Stimulated activated naive CD8-positive, alpha-beta T cell treated with anti-CD3 and anti-CD28 coated beads, Interleukin-15, Interleukin-2, amounts not matched to agents 100 ng/mL and 50 ng/mL, for 24 hours (primary cell): ENCODE data around the gene PLXNA1.

Experiments used
- H3K27ac Mint-ChIP-seq: one replicate; pipeline ENCODE4 v1.8.0; 2021; ENCODE audit warnings: mild to moderate bottlenecking, mixed read lengths
- H3K27me3 Mint-ChIP-seq: one replicate; pipeline ENCODE4 v1.8.0; 2021; ENCODE audit warnings: mixed read lengths
- H3K36me3 Mint-ChIP-seq: one replicate; pipeline ENCODE4 v1.8.0; 2021; ENCODE audit warnings: low read depth, mixed read lengths
- H3K4me1 Mint-ChIP-seq: one replicate; pipeline ENCODE4 v1.8.0; 2021; ENCODE audit warnings: low read depth, mixed read lengths
- H3K4me3 Mint-ChIP-seq: one replicate; pipeline ENCODE4 v1.8.0; 2021; ENCODE audit warnings: mild to moderate bottlenecking, mixed read lengths
- H3K9me3 Mint-ChIP-seq: one replicate; pipeline ENCODE4 v1.8.0; 2021; ENCODE audit warnings: mixed read lengths

Gene PLXNA1

DNA sequence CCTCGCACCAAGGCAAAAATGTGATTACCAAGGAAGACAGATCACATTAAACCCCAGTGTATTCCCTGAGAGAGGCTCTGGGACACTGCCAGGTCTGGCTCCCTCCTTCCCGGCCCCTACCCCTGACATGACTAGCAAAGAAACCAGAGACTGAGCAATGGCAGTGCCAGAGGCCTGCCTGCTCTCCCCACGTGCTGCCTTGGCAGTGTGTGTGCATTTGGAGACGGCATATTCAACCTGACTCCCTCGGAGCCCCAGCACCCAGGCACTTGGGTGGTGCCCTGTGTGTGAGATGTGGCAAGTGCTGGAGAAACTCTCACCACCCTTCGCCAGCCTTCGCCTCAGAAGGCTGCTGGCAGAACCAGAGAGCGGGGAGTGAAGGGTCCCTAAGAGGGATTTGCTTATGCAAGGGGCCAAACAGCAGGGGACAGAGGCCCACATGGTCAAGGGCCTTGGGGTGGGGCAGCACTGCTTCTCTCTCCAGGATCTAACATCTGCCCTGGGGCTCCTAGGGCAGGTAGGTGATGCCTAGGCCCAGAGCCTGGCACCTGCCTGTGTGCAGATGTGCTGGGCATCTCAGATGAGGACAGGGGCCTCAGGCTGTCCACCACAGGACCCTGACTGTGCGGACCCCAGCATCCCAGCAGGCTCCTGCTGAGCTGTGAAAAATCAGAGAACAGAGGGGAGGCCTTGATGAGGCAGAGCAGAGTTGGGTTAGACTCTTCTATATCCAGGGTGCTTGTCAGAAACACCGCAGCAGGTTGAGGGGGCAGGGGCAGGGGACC, 23.6 kb upstream of the PLXNA1 start:
- Mint-ChIP-seq H3K9me3 (no peaks in the 10 kb centered on the region), H3K4me3 (no peak overlapping the region), H3K4me1 (no peaks in the 10 kb centered on the region), H3K27me3 (no peaks in the 10 kb centered on the region), H3K27ac (no peak overlapping the region), H3K36me3 (peaks cover 5% of the 10 kb centered on the region)

DNA sequence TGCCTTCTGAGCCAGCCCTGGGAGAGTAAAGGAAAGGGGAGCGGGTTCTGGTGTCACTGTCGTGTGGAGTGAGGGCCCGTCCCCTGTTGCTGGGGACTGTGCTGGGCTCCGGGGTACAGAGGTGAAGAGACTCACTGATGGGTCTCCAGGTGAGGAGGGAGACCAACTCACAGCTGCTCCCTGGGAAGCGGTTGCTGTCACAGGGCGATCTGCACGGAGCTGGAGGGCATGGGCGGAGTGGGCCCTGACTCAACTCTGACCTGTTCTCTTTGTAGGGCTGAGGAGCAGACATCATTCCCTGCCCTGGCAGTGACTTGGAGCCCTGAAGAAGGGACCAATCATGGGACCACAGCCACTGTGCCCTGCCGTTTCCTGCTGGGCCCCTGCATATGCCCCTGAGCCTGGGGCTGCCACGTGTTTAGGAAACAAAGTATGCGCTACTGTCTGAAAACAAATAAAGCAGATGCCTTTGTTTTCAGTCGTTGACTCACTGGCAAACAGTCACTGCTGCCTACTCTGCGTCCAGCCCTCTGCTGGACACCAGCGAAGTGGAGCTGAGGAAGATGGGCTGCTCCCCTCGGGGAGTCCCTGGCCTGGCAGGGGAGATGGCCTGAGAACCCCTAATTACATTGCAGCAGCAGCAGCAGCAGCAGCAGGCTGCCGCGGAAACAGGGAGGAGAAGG, 22.9 kb upstream of the PLXNA1 start:
- no peak overlapping the region for H3K27ac Mint-ChIP-seq
- no peaks in the 10 kb centered on the region for H3K9me3 Mint-ChIP-seq
- H3K4me1 Mint-ChIP-seq, result no peaks in the 10 kb centered on the region
- no peak overlapping the region for H3K4me3 Mint-ChIP-seq
- H3K27me3 Mint-ChIP-seq, result no peaks in the 10 kb centered on the region
- H3K36me3 Mint-ChIP-seq, result peaks cover 5% of the 10 kb centered on the region

DNA sequence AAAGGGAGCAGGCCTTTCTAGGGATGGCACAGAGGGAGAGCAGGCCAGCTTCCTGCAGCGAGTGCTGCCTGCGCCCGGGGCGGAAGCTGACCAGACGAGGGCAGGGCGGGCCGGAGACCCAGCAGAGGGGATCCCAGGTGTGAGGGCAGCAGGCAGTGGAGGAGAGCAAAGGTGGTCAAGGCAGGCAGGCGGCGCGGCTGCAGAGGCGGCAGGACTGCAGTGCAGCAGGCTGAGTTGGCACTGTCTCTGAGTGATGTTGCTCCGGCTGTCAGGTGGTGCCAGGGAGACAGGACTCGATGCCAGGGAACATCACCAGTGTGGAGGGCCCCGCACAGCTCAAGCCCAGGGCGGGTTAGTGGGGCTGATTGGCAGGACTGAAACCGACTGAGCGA, 22.3 kb upstream of the PLXNA1 start:
- Mint-ChIP-seq H3K9me3 (no peaks in the 10 kb centered on the region), H3K36me3 (peaks cover 5% of the 10 kb centered on the region), H3K4me3 (no peak overlapping the region), H3K27me3 (no peaks in the 10 kb centered on the region), H3K4me1 (no peaks in the 10 kb centered on the region), H3K27ac (no peak overlapping the region)

DNA sequence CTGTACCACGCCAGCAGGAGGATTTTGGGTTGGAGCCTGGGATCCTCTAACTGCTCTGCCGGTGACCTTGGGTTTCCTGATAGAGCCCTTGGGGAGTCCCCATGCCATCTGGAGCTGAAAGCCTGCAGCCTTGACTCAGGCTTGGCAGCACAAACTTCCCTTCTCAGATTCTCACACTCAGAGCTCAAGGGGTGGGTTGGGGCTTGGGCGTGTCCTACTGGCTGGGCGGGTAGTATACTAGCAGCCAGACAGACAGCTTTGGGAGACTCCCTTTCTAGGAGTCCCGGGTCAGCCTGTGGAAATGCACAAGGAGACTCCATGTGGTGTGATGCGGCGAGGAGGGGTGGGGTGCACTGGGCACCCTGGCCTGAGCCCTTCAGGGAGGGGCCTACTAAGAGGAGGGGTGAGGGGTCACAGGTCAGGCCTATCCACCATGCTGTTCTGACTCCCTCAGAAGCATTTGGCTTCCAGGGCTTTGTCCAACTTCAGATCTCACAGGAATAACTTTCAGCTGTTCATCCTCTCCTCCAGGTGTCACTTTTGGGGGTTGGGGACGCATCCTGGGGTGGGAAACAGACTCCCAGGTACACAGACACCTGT, 21.6 kb upstream of the PLXNA1 start:
- Mint-ChIP-seq H3K4me3 (no peak overlapping the region), H3K27ac (no peak overlapping the region), H3K4me1 (no peaks in the 10 kb centered on the region), H3K27me3 (no peaks in the 10 kb centered on the region), H3K9me3 (no peaks in the 10 kb centered on the region), H3K36me3 (peaks cover 5% of the 10 kb centered on the region)

DNA sequence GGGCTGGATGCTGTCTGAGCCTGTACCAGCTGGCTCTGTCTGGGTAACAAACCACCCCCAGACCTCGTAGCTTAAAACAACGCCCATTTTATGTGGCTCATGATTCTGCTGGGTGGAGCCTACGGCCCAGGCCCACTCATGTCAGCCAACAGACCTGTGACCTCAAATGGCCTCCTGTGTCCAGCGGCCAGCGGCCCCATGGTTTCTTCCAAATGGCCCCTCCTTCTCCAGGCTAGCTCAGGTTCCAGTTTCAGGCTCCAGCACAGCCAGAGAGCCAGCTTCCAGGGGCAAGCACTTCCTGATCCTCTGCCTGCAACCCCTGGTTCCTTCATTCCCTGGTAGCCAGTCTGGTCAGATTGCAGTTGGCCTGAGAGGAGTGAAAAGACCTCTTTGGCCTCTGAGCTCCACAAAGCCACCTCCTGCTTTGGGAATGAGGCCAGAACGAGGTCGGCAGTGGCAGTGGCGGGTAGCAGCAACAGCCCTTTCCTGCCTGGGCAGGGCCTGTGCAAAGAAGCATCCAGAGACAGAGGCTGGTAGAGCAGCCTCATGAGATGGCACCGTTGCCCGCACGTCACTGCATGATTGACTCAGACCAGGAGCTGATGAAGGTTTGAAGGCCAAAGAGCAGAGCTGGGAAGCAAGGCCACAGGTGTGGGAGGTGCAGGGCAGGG, 21.0 kb upstream of the PLXNA1 start:
- Mint-ChIP-seq H3K36me3 (peaks cover 5% of the 10 kb centered on the region), H3K9me3 (no peaks in the 10 kb centered on the region), H3K27me3 (no peaks in the 10 kb centered on the region)

DNA sequence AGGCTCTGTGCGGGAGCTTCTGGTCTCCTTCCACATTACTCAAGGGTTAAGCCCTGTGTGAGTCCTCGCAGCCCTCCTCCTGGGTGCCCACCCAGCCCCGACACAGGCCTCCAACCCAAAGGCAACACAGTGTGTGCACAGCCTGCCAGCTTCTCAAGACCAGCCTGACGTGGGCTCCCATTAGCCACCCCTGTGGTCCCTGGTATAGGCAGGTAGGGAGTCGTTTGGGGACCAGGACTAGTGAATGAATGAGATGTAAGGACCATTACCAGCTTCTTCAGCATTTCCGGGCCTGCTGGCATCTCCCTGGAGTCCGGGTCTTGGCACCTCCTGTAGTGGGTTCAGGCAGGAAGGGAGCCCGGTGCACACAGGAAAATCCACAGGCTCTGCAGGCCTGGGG, 20.2 kb upstream of the PLXNA1 start:
- Mint-ChIP-seq H3K4me3 (no peak overlapping the region), H3K4me1 (no peaks in the 10 kb centered on the region), H3K27me3 (no peaks in the 10 kb centered on the region), H3K27ac (no peak overlapping the region), H3K36me3 (peaks cover 5% of the 10 kb centered on the region), H3K9me3 (no peaks in the 10 kb centered on the region)

More for the DNA sequence above, 21.0 kb upstream of the PLXNA1 start:
- Mint-ChIP-seq H3K4me1 (no peaks in the 10 kb centered on the region), H3K4me3 (no peak overlapping the region), H3K27ac (no peak overlapping the region)

DNA sequence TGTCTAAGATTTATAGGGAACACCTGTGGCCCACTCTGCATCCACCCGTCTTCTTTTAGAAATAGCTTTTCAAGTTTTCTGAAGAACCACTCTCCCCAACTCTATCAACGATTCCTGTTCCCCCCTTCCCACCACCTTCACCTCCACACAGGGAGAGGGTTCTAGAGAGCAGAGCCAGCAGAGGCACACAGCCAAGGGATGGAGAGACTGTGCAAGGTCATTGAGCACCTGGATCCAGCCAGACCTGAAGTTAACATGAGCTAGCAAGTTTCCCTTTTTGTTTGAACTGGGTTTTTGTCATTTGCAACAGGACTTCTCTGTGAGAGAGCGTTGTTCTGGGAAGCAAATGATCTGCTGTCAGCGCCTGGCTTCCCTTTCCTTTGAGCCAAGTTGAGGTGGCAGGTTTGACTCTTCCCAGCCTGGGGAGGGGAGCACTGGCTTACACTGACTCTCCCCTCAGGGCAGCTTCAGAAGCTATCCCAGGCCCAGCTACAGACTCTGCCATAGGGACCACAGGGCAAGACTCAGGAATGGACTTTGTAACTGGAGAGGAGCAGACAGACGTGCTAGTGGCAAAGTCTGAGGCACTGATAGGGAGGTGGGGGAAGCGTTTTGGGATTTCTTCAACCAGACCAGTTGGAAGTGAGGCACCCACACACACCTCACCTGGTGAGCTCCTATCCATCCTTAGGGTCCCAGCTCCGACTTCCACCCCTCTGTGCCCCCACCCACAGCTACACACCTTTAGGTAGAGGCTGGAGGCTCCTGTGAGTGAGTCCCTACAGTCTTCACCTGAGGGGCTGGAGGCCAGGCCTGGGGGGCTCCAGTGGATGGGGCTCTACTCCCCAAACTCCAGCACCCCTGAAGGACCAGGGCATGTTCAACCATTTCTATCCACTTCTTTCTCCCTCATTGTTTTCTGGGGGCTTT, 19.4 kb upstream of the PLXNA1 start:
- Mint-ChIP-seq H3K36me3 (peaks cover 5% of the 10 kb centered on the region), H3K27me3 (no peaks in the 10 kb centered on the region), H3K4me1 (no peaks in the 10 kb centered on the region), H3K4me3 (no peak overlapping the region), H3K9me3 (no peaks in the 10 kb centered on the region), H3K27ac (no peak overlapping the region)

DNA sequence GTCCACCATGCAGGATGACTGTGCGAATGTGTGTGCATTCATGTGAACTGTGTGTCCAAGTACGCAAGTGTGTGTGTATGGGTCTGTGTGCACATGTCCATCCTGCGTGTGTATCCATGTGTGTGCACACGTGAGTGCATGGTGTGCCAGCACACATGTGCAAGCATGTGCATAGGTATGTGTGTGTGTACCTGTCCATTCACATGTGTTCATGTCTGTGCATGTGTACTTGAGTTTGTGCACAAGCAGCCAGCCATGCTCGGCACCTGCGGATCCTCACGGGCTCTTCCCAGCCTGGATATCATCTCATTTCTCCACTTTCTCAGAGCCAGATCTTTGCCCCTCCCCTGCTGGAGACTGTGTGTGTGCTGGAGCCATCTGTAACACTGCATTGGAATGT, 18.7 kb upstream of the PLXNA1 start:
- H3K9me3 Mint-ChIP-seq, result no peaks in the 10 kb centered on the region
- H3K27me3 Mint-ChIP-seq, result no peaks in the 10 kb centered on the region
- no peaks in the 10 kb centered on the region for H3K4me1 Mint-ChIP-seq
- H3K4me3 Mint-ChIP-seq, result no peak overlapping the region
- H3K27ac Mint-ChIP-seq, result no peak overlapping the region
- peaks cover 5% of the 10 kb centered on the region for H3K36me3 Mint-ChIP-seq

DNA sequence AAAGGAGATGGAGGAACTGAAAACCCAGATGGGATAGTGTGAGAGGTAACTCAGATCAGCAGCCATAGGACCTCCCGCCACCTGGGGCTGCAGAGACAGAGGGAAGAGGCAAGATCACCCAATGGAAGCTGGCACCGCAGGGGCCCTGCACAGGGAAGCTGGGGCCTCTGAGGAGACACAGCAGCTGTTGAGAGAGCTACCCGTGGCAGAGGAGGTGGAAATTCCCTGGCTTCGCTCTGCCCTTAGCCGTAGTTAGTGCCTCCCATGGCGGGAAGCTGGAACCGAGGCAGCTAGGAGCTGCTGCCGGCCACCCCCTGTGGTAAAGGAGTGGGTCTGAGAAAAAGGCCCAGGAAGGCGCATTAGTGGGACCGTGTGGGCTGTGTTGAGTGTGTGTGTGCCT, 18.0 kb upstream of the PLXNA1 start:
- Mint-ChIP-seq H3K27ac (no peak overlapping the region), H3K36me3 (peaks cover 5% of the 10 kb centered on the region), H3K4me1 (no peaks in the 10 kb centered on the region), H3K9me3 (no peaks in the 10 kb centered on the region), H3K27me3 (no peaks in the 10 kb centered on the region), H3K4me3 (no peak overlapping the region)

DNA sequence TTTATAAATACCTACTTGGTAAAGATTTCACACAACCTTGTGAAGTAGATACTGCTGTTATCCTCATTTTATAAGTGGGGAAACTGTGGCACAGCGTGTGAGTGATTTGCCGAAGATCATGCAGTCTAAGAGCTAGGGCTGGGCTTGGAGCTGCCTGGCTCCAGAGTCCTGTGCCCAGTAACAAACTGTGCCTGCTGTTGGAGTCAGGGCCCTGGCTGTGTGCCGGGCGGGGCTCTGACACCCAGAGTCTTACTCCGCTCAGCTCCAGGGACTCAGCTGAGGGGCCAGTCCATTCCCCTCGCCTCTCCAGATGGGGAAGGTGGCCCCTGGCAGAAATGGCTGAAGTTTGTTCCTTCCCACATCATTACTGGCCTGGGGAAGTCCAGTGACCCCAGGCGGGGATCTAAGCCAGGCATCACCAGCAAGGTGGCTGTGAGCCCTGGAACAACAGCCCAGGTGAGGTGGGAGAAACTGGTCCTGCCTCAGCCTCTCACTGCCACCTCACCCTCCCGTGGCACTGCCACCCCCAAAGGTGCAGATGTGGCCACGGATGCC, 17.3 kb upstream of the PLXNA1 start:
- H3K9me3 Mint-ChIP-seq, result no peaks in the 10 kb centered on the region
- H3K36me3 Mint-ChIP-seq, result no peaks in the 10 kb centered on the region
- peaks cover 4% of the 10 kb centered on the region for H3K27me3 Mint-ChIP-seq
- no peak overlapping the region for H3K27ac Mint-ChIP-seq
- no peaks in the 10 kb centered on the region for H3K4me1 Mint-ChIP-seq
- no peak overlapping the region for H3K4me3 Mint-ChIP-seq

DNA sequence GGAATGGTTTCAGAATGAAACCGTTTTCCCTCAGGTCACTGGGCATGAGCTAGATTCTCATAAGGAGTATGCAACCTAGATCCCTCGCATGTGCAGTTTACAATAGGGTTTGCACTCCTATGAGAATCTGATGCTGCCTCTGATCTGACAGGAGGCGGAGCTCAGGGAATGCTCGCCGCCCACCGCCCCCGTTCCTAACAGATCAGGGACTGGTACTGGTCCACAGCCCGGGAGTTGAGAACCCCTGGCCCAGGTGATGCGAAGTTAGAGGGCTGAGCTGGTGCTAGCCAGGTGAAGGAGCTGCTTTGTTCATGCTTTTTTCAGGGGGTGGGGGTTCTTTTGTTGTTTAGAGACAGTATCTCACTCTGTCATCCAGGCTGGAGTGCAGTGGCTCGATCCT, 15.5 kb upstream of the PLXNA1 start:
- Mint-ChIP-seq H3K27me3 (peaks cover 5% of the 10 kb centered on the region), H3K9me3 (no peaks in the 10 kb centered on the region), H3K4me3 (no peak overlapping the region), H3K27ac (no peak overlapping the region), H3K36me3 (no peaks in the 10 kb centered on the region), H3K4me1 (no peaks in the 10 kb centered on the region)

DNA sequence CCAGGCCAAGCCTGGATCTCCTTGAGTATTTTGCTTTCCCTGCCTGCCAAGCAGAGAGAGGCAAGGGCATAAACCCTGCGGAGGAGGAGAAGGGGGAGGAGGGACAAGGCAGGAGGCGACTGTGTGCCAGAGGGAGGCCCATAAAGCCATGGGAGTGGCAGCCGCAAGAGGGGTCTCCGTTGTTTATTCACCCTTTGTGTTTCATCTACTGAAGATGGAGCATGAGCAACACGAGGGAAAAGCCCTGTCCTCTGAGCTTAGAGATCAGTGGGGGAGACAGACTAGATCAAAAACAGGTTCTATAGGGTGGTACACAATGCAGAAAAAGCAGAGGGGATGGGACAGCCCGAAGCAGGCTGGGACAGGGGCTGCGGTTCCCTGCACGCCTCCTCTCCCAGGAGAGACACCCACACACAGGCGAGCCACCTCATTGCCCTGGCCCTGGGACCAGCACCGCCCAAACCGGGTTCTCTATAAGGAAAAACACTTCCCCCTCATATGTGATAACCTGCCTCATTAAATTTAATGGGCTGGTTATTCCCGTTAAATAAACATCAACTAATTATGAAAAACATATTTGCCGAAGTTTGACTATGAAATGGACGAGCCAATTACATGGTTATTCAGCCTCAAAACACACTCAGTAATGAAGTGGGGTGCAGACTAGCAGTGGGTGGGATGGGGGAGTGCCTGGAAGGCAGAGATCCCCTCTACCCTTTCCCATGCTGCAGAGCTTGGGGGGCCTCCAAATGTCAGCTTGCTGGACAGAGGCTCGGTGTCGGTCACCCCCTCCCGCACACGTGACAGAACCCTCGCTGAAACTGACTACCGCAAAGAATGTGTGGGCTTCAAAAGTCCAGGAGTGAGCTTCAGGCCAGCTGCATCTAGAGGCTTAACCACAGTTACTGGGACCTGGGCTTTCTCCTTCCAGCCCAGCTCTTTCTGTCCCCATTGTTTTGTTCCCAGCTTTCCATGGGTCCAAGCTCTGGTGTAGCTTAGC, 14.2 kb upstream of the PLXNA1 start:
- no peaks in the 10 kb centered on the region for H3K36me3 Mint-ChIP-seq
- H3K9me3 Mint-ChIP-seq, result no peaks in the 10 kb centered on the region
- H3K4me1 Mint-ChIP-seq, result no peaks in the 10 kb centered on the region
- H3K4me3 Mint-ChIP-seq, result no peak overlapping the region
- H3K27me3 Mint-ChIP-seq, result peaks cover 5% of the 10 kb centered on the region
- H3K27ac Mint-ChIP-seq, result no peak overlapping the region

DNA sequence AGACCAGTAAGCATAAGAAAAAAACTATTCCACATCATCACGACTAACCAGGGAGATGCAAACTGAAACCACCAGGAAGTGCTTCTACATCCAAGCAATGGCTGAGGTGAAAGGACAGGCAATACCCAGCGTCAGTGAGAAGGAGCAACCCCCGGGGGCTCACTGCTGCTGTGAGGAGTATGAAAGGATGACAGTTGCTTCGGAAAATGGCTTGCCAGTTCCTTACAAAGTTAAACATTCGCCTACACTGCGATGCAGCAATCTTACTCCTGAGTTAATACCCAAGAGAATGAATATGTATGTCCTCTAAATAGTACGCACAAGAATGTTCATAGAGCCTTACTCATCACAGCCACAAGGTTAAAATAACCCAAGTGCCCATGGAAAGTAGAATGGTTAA, 13.3 kb upstream of the PLXNA1 start:
- Mint-ChIP-seq H3K4me1 (no peaks in the 10 kb centered on the region), H3K4me3 (no peak overlapping the region), H3K36me3 (peaks cover 5% of the 10 kb centered on the region), H3K27ac (no peak overlapping the region), H3K27me3 (peaks cover 11% of the 10 kb centered on the region), H3K9me3 (peaks cover 7% of the 10 kb centered on the region)
